Activated naive CD4-positive, alpha-beta T cell treated with anti-CD3 and anti-CD28 coated beads, Interleukin-2, amount 50 U/mL, for 72 hours (primary cell): ENCODE data around the gene IL34. TPM values are rescaled to one million over a fixed set of nuclear protein-coding genes. Genes with fewer than 3 reads are reported as not detected.

Source experiments
- ATAC-seq, 2 donors: fragments of 150-1000 bp; cut with Tn5 transposase; 2 replicates each; pipeline ENCODE4 v1.10.0; 2021; ENCODE audit warnings: mild to moderate bottlenecking in 2 of 2, moderate library complexity in 2 of 2
- DNase-seq, 2 donors: peaks; one replicate each; pipeline ENCODE4 v3.0.0; 2021 to 2022; ENCODE audit warnings: low spot score in 2 of 2
- H3K27ac Mint-ChIP-seq, 2 donors: one replicate each; pipeline ENCODE4 v1.8.0; 2022; ENCODE audit warnings: mild to moderate bottlenecking in 2 of 2, mixed read lengths in 2 of 2
- H3K36me3 Mint-ChIP-seq, 2 donors: one replicate each; pipeline ENCODE4 v1.8.0; 2022; ENCODE audit warnings: mixed read lengths in 2 of 2
- H3K9me3 Mint-ChIP-seq, 2 donors: one replicate each; pipeline ENCODE4 v1.8.0; 2022; ENCODE audit warnings: mixed read lengths in 2 of 2
- total RNA-seq, 2 donors: library from RNA; stranded (reverse); gene quantifications; one replicate each; pipeline ENCODE4 v1.2.3, GENCODE V29; 2022

IL34 gene
- total RNA-seq, 2 donors from 2014 or later = not detected

GRCh38 chr16:70650216-70650615 lies 3.9 kb downstream of the IL34 start:
- Mint-ChIP-seq H3K27ac (peak overlapping the region in 1 of 2 donors; percentile 74), H3K9me3 (no peaks in the 10 kb centered on the region), H3K36me3 (no peaks in the 10 kb centered on the region)
- ATAC-seq (no peak), DNase-seq (peak in 1 of 2 donors; percentile 37)

- ATAC-seq (no peak), DNase-seq (peak in 1 of 2 donors; percentile 16)
- no peaks in the 10 kb centered on the region for H3K36me3 Mint-ChIP-seq
Measured at GRCh38 chr16:70651524-70651923, 5.2 kb downstream of the IL34 start.

GRCh38 chr16:70652322-70652721 lies 6.0 kb downstream of the IL34 start:
- no peaks in the 10 kb centered on the region for H3K9me3 Mint-ChIP-seq
- no peak for ATAC-seq
- no peak overlapping the region for H3K27ac Mint-ChIP-seq
- no peaks in the 10 kb centered on the region for H3K36me3 Mint-ChIP-seq
- no peak for DNase-seq

More at GRCh38 chr16:70651524-70651923, 5.2 kb downstream of the IL34 start:
- H3K27ac Mint-ChIP-seq = no peak overlapping the region
- H3K9me3 Mint-ChIP-seq = no peaks in the 10 kb centered on the region

DNA sequence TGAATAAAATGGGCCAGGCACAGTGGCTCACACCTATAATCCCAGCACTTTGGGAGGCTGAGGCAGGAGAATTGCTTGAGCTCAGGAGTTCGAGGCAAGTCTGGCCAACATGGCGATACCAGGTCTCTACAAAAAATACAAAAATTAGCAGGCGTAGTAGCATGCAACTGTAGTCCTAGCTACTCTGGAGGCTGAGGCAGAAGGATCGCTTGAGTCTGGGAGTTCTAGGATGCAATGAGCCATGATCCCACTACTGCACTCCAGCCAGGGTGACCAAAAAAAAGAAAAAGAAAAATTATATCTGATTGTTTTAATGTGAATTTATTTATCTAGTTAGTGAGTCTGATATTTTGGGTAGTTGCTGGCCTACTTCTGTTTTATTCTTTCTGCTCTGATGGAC lies 7.0 kb downstream of the IL34 start:
- no peaks in the 10 kb centered on the region for H3K9me3 Mint-ChIP-seq
- no peaks in the 10 kb centered on the region for H3K36me3 Mint-ChIP-seq
- ATAC-seq (peak in 1 of 2 donors; percentile 26), DNase-seq (no peak)
- H3K27ac Mint-ChIP-seq = peak overlapping the region in 1 of 2 donors; percentile 55

GRCh38 chr16:70653809-70654771 lies 7.7 kb downstream of the IL34 start:
- H3K36me3 Mint-ChIP-seq = no peaks in the 10 kb centered on the region
- peak; percentile 85 to 86 for ATAC-seq
- H3K9me3 Mint-ChIP-seq = no peaks in the 10 kb centered on the region
- peak overlapping the region; percentile 40 to 55 for H3K27ac Mint-ChIP-seq
- DNase-seq = peak; percentile 73 to 86

DNA sequence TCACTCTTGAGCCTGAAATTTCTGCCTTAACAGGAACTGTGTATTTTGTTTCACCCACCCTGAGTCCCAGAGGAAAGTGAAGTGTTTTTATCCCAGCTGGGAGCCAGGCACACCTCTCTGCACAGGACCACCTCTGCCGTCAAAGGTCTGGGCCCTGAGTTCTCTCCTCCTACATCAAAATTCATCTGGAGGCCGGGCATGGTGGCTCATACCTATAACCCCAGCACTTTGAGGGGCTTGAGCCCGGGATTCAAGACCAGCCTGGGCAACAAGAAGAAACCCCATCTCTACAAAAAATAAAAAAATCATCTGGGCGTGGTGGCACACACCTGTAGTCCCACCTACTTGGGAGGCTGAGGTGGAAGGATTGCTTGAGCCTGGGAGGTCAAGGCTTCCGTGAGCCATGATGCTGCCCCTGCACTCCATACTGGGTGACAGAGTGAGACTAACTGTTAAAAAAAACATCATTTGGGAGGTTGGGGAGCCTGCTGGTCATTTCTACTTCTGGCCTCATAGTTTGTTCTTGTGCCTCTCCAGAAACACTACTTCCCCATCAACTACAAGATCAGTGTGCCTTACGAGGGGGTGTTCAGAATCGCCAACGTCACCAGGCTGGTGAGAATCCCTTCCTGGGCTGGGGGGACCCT lies 9.8 kb downstream of the IL34 start:
- no peaks in the 10 kb centered on the region for H3K36me3 Mint-ChIP-seq
- no peak for DNase-seq
- no peak for ATAC-seq
- H3K9me3 Mint-ChIP-seq = no peaks in the 10 kb centered on the region
- no peak overlapping the region for H3K27ac Mint-ChIP-seq

GRCh38 chr16:70656712-70657263 lies 10.4 kb downstream of the IL34 start:
- DNase-seq = no peak
- no peaks in the 10 kb centered on the region for H3K9me3 Mint-ChIP-seq
- ATAC-seq = no peak
- H3K27ac Mint-ChIP-seq = peak overlapping the region in 1 of 2 donors; percentile 12
- H3K36me3 Mint-ChIP-seq = no peaks in the 10 kb centered on the region

DNA sequence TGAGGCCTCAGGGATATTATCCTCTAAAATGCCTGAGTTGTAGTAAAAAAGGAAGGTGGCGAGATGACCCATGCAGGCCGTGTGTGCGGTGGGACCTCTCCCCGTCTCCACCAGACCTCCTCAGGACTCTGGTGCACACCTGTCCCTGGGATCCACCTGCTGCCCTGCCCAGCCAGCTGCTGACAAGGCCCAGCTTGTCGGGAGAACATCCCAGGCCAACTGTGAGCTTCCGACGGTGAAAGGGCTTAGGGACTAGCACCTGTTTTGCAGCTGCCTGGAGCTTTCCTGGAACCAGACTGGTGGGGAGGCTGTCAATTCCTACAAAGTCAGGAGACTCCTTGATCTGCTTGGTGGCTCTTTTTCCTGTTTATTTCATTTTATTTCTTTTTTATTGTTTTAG lies 11.6 kb downstream of the IL34 start:
- DNase-seq (no peak), ATAC-seq (no peak)
- Mint-ChIP-seq H3K27ac (peak overlapping the region in 1 of 2 donors; percentile 64), H3K9me3 (no peaks in the 10 kb centered on the region), H3K36me3 (no peaks in the 10 kb centered on the region)

GRCh38 chr16:70658921-70659320 lies 12.6 kb downstream of the IL34 start:
- ATAC-seq = no peak
- no peaks in the 10 kb centered on the region for H3K9me3 Mint-ChIP-seq
- H3K27ac Mint-ChIP-seq = peak overlapping the region; percentile 51 to 64
- no peak for DNase-seq
- no peaks in the 10 kb centered on the region for H3K36me3 Mint-ChIP-seq

DNA sequence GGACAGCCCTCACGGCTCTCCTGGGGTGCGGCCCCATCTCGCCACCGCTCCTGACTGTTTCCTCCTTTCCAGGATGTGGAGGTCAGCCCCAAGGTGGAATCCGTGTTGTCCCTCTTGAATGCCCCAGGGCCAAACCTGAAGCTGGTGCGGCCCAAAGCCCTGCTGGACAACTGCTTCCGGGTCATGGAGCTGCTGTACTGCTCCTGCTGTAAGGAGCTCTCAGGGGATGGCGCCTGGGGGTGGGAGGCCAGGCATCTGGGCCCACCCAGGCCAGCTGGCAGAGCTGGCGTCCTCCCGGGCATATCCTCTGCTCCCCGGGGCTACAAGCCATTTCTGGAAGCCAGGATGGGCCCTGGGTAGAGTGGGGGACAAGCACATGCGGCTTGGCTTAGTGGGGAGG lies 13.2 kb downstream of the IL34 start:
- DNase-seq = no peak
- H3K27ac Mint-ChIP-seq = no peak overlapping the region
- no peak for ATAC-seq
- no peaks in the 10 kb centered on the region for H3K36me3 Mint-ChIP-seq
- no peaks in the 10 kb centered on the region for H3K9me3 Mint-ChIP-seq

- Mint-ChIP-seq H3K9me3 (no peaks in the 10 kb centered on the region), H3K36me3 (no peaks in the 10 kb centered on the region), H3K27ac (no peak overlapping the region)
- DNase-seq (no peak), ATAC-seq (no peak)
Measured at GRCh38 chr16:70659953-70660671, 13.8 kb downstream of the IL34 start.

DNA sequence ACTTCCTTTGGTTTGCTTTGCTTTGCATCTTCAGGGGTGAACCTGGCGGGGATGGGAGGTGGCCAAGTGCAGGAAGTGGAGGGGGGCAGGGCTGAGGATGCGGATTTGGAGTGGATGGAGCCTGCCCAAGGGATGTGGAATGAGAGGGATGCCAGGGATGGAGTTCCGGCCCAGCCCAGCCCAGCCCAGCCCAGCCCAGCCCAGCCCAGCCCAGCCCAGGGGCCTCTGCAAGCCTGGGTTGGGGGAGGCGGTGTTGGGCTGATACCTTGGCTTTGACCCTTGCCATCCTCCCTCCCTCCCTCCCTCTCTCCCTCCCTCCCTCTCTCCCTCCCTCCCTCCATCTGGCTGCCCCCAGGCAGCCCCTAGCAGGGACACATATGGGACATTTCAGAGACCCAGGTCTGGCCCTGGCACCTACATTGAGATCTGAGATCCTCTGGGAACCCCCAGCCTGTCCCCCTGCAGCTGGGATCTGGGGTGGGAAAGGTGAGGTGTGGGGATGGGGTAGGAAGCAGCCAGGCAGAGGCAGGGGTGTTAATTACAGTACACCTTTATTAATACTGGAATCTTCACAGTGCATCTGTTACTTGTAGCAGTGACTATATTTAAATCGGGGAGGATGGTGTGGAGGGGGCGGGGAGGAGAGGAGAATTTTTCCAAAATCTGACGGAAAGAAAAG lies 14.5 kb downstream of the IL34 start:
- Mint-ChIP-seq H3K9me3 (no peaks in the 10 kb centered on the region), H3K36me3 (no peaks in the 10 kb centered on the region), H3K27ac (no peak overlapping the region)
- DNase-seq = no peak
- ATAC-seq = no peak

GRCh38 chr16:70661534-70661917 lies 15.2 kb downstream of the IL34 start:
- no peak for DNase-seq
- no peak for ATAC-seq
- Mint-ChIP-seq H3K36me3 (no peaks in the 10 kb centered on the region), H3K9me3 (no peaks in the 10 kb centered on the region), H3K27ac (no peak overlapping the region)

- no peaks in the 10 kb centered on the region for H3K9me3 Mint-ChIP-seq
- no peak overlapping the region for H3K27ac Mint-ChIP-seq
- no peak for DNase-seq
- ATAC-seq = no peak
- no peaks in the 10 kb centered on the region for H3K36me3 Mint-ChIP-seq
Measured at GRCh38 chr16:70661918-70662641, 15.7 kb downstream of the IL34 start.

DNA sequence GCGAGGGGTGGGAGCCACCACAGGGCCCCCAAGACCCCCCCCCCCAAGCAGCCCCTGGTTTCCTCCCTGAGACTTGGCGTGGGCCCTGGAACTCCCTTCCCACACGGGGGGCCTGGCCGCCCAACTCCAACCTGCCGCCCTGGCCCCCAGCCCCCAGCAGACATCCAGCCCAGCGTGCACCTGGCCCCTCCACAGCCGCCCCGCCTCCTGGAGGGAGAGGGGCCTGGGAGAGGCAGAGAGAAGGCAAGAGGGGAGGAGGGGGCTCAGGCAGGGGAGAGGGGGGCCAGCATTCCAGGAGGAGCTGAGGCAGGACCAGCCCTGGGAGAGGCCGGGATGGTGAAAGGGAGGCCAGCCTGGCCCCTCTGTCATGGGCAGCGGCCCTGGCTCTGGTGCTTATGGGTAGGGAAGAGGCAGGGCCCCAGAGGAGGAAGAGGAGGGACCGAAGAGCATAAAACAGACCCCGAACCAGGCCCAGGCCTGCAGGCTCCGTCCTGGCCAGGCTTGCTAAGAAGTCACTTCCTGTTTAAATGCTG lies 16.7 kb downstream of the IL34 start:
- DNase-seq = no peak
- H3K36me3 Mint-ChIP-seq = no peaks in the 10 kb centered on the region
- no peak for ATAC-seq
- no peaks in the 10 kb centered on the region for H3K9me3 Mint-ChIP-seq
- no peak overlapping the region for H3K27ac Mint-ChIP-seq
